Fibroblast of mammary gland (primary cell): ENCODE results near the gene FREM2.

Experiments used
- DNase-seq: peaks from one replicate; pipeline ENCODE4 v3.0.0-alpha.2; 2010; ENCODE audit warnings: low read depth
- H3K4me3 ChIP-seq: 2 replicates; pipeline ENCODE4 v1.5.1; 2011; ENCODE audit warnings: low read depth, mild to moderate bottlenecking, low read length, moderate library complexity; ENCODE audit not compliant: control insufficient read depth
- TF ChIP-seq, protein P1 (sequence below): conservative IDR thresholded peaks from 2 replicates; pipeline ENCODE4 v1.5.1; 2011; ENCODE audit warnings: low read depth, low read length, inconsistent platforms; ENCODE audit not compliant: control insufficient read depth, insufficient read depth

The FREM2 gene

DNA sequence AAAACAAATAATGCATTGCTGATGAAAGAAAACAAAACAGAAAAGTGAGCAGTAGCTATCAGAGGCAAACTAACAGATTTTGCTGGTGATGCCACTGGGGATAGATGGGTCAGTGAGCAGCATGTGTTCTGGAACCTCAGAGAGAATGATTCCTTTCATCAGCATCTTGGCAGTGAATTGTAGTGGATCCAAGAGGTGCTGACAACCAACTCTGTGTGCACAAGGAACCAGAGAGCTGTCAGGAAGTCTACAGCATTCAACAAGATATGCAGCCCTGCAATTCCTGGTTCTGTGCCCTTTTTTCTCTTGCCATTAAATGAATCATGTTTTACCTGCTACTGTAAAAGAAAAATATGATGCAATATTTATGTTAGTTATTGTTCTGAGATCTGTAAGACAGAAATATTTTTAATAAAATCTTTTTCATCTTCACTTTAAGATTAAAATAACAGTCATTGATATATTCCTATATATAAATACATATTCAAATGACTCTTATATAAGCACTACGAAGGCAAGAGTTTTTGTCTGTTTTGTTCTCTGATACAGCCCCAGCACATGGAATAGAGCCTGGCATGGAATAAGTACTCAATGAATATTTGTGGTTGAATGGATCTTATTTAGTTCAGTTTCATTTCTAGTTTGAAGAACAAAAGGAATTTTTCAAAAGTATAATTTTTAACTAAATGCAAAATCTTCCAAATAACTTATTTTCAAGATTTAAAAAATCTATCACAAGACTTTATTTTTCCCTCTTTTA is 80.8 kb downstream of the FREM2 start:
- DNase-seq = no peak
- H3K4me3 ChIP-seq = no peak overlapping the region
- TF ChIP-seq, protein P1, sequence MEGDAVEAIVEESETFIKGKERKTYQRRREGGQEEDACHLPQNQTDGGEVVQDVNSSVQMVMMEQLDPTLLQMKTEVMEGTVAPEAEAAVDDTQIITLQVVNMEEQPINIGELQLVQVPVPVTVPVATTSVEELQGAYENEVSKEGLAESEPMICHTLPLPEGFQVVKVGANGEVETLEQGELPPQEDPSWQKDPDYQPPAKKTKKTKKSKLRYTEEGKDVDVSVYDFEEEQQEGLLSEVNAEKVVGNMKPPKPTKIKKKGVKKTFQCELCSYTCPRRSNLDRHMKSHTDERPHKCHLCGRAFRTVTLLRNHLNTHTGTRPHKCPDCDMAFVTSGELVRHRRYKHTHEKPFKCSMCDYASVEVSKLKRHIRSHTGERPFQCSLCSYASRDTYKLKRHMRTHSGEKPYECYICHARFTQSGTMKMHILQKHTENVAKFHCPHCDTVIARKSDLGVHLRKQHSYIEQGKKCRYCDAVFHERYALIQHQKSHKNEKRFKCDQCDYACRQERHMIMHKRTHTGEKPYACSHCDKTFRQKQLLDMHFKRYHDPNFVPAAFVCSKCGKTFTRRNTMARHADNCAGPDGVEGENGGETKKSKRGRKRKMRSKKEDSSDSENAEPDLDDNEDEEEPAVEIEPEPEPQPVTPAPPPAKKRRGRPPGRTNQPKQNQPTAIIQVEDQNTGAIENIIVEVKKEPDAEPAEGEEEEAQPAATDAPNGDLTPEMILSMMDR = no peak

DNA sequence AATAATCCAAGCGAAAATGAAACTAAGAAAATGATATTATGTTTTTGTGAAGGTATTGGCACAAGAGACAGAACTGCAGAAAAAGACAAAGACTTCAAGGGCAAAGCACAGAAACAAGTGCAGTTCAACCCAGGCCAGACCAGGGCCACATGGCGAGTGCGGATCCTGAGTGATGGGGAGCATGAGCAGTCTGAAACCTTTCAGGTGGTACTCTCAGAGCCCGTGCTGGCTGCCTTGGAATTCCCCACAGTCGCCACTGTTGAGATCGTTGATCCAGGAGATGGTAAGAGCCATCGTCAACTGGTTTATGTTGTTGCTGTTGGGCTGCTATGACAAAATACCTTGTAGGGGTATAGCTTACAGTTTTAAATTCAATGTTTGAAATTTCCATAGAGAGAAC is 82.6 kb downstream of the FREM2 start:
- DNase-seq = no peak
- H3K4me3 ChIP-seq = no peak overlapping the region

DNA sequence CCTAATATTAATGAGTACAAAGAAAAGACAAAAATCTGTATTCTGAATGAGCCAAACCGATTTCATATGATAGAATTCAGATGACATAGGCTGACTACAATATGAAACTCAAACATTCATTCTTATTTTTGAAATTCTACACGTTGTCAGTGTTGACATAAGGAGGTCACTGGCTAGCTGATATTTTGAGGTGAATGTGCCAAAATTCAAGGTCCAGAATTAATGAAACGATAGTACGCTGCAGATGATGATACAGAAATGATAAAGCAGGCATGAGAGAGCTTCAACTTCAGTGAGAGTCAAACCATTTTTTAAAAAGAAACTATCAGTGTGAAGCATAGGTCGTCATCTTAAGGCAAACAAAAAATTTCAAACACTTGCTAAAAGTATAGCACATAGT is 88.2 kb downstream of the FREM2 start:
- DNase-seq = no peak
- TF ChIP-seq, protein P1 = no peak
- no peak overlapping the region for H3K4me3 ChIP-seq

More for the DNA sequence above, 82.6 kb downstream of the FREM2 start:
- TF ChIP-seq, protein P1 = no peak

DNA sequence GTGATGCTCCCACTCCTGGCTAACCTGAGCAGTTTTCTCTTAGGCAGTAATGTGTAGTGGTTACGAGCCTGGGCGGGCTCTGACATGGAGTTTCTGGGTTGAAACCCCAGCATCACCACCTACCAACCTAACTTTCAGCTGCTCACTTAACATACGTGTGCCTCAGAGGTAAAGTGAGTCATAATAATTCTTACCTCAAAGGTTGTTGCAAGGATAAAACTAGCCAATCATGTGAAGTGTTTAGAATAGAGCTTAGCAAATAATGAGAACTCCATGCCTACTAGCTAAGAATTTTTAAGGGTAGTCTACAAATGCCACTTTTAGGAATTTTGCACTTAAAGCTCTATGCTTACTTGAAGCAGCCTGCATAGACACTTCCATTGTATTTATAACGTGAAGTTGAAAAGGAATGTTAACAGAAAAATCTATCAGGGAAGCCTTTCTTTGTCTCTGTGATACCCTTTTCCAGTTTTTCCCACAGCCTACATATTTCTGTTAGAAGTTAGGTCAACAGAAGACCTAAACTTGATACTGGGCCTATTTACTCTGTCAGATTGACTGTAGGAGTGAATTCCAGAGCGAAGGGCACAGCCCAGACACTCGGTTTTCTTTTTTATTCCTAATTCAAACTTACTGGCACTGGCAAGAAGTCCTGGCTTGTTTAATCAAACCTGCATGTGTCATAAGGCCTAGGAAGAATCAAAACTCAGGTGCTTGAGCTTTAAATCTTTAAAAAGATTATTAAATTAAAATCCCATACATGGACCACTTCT is 90.7 kb downstream of the FREM2 start:
- DNase-seq = no peak
- no peak overlapping the region for H3K4me3 ChIP-seq
- TF ChIP-seq, protein P1 = no peak

DNA sequence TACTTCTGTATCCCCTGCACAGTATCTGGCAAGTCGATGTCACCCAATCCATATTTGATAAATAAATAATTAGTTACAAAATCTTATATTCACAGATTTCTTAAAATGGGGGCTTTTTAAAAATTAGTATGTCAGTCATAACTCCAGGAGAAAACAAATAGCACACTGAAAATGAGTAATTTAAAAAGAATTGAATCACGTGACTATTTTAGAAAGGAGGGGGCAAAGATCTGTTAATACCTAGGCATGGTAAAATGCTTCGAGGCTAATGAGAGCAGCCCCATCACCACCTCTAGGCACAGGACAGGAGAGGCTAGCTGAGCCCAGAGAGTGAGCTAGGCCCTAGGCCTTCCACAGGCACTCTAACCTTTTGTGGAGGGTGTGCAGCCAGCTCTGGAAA is 94.7 kb downstream of the FREM2 start:
- TF ChIP-seq, protein P1 = no peak
- no peak for DNase-seq
- no peak overlapping the region for H3K4me3 ChIP-seq

DNA sequence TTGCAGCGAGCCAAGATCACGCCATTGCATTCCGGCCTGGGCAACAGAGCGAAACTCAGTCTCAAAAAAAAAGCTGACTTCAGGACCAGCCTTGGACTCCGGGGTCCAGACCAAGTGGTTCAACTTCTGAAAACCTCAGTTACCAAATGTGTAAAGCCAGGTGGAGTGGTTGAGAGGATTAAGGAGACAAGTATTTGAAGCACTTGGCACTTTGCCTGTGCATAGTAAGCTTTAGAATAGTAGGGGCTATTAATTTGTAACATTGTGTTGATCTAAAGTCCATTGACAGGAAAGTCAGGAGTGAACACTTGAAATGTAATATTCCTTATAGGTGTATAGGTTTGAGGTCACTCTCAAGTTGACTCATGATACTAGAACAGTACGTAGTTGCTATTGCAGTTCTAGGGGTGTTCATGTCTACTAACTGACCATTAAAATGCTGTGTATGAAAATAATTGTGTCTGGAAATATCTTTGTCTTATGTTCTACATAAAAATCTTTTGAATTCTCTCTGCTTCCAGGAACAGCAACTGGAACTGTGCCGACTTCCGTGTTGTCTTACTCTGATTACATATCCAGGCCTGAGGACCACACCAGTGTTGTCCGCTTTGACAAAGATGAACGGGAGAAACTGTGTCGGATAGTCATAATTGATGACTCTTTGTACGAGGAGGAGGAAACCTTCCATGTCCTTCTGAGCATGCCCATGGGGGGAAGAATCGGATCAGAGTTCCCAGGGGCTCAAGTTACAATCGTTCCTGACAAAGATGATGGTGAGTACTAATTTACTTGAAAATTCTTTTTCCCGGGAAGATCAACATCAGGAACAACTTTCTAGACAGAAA is 97.4 kb downstream of the FREM2 start:
- no peak overlapping the region for H3K4me3 ChIP-seq
- TF ChIP-seq, protein P1 = no peak
- DNase-seq = no peak
